ENCODE measurements around the gene RPL21.
"Not testable (repeated sequence)": the region's sequence is repeated elsewhere in the genome, so short reads cannot be mapped to it uniquely, and the experiment has no call there.

RPL21 gene

DNA sequence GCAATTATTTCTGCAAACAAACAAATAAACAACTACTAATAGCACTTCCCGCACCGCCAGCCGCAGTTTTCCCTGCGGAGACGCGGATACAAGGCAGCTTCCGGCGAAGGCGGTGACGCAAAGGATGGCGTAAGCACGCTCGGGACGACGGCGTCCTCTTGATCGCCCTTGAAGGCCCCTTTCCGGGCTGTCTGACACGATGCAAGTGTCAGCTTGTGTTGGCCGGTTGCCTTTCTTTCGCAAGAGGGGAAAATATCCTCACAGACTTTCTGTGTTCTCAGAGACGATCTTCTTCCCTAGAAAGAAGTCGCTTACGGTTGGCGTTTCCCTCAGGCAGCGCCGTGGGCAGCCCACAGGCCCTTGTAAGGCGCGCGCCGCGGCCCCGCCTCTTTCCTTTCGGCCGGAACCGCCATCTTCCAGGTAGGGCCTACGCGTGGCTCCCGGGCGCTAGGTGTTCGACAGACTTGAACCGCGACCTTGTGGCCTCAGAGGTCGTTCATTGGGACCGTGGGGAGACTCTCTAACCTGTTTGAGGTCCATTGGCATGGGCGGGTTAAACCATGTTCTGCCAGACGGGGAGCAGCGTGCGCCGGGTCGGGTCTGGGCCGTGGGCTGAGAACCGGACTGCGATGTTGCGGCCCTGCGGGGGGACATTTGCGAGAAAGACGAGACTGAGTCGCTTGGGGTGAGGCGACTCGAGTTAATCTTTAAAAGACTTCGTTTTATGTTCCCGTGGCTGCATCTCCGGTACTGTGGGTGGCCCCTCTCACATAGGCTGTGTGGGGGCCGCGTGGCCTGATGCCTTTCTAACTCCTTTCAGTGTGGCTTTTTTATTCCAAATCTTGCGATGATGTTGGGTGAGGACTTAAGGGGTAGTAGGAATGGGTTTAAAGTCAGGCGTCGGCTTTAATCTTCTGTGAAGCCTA lies at the start of gene RPL21:
Gene RPL21 (plus strand): TSS at position 393 of the 926 bp plus-strand sequence. CDS start 2,219 bp downstream, outside the sequence.
- peak; percentile 96 for DNase-seq

DNA sequence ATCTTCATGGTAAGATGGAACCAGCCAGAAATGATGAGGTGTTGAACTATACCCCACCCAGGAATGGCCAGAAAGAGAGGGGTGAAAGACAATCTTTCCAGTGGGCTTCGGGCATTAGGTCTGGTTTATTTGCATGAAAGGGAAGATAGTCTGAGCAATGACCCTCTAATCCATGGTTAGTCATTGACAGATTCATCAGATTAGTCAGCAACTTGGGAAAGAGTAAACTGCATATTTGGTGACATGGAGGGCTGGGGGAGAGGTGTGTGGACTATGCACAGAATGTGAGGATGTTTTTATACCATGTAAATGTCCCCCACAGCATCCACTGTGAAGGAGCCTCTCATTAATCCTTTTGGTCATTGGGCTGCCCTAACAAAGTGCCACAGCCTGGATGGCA lies 49.7 kb upstream of the RPL21 start:
- DNase-seq: peak; percentile 40

DNA sequence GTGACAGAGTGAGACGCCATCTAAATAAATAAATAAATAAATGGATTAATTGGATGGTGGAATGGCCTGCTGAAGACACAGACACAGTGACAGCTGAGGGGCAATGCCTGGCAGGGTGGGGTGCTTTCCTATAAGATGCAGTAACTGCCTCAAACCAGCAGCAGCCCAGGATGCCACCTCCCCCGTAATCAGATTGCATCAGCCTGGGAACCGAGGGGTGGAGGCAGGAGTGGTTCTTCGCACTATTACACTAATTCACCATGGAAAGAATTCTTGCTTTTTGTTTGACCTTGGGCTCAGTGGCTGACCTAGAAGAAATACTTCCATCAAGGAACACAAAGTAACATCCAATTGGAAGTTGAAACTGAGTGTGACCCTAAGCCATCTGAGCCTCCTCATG lies 48.2 kb upstream of the RPL21 start:
- no peak for DNase-seq

DNA sequence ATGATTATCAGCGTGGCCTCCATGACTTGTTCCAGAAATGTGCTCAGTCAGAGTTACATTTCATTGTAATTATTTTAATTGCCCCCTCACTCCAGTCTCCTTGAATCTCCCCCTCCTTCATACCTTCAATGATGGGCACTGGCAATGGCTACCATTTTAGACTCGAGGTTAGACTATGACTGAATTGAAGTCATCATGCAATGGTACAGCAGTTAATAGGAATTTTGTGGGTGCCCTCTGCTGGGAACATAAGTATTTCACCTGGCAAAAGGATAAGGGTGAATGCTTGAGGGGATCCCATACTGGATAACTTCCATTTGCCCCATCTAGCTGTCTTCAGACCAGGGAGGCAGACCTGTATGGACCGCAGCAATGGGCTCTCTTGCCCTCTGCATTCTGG lies 47.5 kb upstream of the RPL21 start:
- DNase-seq: no peak

DNA sequence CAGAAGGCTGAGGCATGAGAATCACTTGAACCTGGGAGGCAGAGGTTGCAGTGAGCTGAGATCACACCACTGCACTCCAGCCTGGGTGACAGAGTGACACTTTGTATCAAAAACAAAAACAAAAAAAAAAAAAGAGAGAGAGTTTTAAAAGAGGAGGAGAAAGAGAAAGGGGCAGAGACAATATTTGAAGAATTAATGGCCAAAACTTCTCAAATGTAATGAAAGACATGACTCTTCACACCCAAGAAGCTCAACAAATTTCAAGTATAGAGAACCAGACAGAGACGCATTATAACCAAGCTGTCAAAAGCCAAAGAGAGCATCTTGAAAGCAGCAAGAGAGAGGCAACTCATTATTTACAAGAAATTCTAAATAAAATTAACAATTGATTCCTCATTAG lies 42.8 kb upstream of the RPL21 start:
- no peak for DNase-seq

DNA sequence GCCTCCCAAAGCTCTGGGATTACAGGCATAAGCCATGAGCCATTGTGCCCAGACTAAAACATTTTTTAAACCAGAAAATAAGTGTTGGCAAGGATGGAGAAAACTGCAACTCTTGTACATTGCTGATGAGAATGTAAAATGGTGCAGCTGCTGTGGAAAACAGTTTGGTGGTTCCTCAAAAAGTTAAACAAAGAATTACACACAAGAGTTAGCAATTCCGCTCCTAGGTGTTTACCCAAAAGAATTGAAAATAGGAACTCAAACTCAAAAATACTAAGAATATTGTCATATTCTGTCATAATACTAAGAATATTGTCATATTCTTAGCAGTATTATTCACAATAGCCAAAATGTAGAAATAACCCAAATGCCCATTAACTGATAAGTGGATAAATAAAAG lies 40.1 kb upstream of the RPL21 start:
- DNase-seq: no peak

DNA sequence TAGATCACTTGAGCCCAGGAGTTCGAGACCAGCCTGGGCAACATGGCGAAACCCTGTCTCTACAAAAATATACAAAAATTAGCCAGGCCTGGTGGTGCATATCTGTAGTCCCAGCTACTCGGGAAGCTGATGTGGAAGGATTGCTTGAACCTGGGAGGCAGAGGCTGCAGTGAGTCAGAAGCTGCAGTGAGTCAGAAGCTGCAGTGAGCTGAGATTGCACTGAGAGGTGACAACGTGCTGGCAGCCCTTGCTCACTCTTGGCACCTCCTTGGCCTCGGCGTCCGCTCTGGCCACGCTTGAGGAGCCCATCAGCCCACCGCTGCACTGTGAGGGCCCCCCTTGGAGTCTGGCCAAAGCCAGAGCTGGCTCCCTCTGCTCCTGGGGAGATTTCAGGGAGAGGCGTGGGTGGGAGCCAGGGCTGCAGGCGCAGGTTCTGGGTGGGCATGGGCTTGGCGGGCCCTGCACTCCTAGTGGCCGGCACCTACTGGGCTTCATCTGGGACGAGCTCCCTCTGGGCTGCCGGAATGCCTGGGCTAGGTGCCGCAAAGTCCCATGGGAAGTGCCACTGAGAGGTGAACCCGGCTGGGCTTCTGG lies 39.5 kb upstream of the RPL21 start:
- DNase-seq: peak; percentile 75

DNA sequence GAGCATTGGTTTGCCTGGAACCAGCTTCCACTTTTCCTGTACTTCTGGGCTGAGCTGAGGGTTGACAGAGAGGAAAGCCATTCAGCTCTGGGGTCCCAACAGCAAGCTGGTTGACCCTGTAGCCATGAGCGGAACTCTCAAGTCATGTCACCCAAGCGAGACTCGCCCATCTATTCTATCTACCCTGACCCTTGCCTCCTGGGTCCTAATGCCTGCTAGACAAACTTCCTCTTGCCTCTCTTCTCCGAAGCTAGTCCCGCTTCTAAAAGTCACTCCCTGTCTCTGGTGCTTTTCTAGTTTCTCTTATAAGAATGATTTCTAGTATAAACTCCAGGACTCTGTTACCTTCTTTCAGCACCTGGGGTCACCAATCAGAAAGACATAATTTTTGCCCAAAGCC lies 38.0 kb upstream of the RPL21 start:
- not testable (repeated sequence) for DNase-seq

DNA sequence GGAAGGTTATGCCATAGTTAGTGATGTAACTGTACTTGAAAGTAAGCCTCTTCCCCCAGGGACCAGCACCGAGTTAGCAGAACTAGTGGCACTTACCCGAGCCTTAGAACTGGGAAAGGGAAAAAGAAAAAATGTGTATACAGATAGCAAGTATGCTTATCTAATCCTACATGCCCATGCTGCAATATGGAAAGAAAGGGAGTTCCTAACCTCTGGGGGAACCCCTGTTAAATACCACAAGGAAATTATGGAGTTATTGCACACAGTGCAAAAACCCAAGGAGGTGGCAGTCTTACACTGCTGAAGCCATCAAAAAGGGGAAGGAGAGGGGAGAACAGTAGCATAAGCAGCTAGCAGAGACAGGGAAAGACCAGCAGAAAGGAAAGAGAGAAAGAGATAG lies 33.6 kb upstream of the RPL21 start:
- not testable (repeated sequence) for DNase-seq

DNA sequence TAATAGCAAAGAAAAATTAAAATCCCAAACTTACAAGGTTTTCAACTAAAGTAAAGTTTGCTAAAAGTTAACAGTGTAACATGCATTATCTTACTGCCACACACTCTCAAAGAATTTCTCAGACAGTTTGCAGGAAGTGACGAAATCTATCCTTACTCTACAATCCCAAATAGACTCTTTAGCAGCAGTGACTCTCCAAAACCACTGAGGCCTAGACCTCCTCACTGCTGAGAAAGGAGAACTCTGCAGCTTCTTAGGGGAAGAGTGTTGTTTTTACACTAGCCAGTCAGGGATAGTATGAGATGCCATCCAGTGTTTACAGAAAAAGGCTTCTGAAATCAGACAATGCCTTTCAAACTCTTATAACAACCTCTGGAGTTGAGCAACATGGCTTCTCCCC lies 32.5 kb upstream of the RPL21 start:
- DNase-seq: not testable (repeated sequence)

DNA sequence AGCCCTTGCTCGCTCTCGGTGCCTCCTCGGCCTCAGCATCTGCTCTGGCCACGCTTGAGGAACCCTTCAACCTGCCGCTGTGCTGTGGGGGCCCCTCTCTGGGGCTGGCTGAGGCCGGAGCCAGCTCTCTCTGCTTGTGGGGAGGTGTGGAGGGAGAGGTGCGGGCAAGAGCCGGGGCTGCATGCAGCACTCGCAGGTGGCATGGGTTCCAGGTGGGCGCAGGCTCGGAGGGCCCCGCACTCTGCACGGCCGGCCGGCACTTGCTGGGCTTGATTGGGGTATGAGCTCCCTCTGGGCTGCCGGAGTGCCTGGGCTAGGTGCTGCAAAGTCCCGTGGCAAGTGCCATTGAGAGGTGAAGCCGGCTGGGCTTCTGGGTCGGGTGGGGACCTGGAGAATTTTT lies 31.7 kb upstream of the RPL21 start:
- DNase-seq: no peak

DNA sequence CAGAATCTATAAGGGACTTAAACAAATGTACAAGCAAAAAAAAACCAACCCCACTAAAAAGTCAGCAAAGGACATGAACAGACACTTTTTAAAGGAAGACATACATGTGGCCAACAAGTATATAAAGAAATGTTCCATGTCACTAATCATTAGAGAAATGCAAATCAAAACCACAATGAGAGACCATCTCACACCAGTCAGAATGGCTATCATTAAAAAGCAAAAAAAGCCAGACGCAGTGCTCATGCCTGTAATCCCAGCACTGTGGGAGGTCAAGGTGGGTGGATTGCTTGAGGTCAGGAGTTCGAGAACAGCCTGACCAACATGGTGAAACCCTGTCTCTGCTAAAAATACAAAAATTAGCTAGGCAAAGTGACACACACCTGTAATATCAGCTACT lies 29.3 kb upstream of the RPL21 start:
- DNase-seq: not testable (repeated sequence)

DNA sequence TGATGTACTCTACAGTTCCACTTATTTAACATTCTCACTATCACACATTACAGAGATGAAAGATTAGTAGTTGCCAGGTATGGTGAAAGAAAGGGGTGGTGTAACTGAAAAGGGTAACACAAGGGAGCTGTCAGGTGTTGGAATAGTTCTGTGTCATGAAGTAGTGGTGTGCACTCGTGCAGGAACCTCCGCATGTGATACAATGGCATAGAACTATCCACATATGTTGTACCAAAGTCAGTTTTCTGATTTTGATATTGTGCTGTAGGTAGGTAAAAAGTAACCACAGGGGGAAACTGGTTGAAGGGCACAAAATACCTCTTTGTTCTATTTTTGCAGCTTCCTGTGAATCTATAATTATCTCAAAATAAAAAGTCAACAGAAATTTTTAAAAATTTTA lies 24.4 kb upstream of the RPL21 start:
- no peak for DNase-seq

DNA sequence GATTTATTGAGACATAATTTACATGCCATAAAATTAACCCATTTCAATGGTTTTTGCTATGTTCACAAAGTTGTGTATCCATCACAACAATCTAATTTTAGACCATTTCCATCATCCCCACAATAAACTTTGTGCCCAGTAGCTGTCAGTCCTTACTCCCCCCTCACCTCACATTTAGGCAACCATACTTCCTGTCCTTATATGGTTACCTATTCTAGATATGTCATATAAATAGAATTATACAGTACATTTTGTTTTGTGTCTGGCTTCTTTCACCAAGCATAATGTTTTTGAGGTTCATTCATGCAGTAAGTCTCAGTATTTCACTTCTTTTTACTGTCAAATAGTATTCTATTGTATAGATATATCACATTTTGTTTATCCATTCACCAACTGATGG lies 23.2 kb upstream of the RPL21 start:
- DNase-seq: no peak

DNA sequence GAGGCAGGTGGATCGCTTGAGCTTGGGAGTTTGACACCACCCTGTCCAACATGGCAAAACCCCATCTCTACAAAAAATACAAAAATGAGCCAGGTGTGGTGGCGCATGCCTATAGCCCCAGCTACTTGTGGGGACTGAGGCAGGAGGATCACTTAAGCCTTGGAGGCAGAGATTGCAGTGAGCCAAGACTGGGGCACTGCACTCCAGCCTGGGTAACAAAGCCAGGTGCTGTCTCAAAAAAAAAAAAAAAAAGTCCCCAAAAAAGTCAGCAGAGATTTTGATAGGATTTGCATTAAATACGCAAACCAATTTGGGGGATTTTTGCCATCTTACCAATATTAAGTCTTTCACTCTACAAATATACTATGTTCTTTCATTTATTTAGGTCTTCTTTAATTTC lies 21.7 kb upstream of the RPL21 start:
- no peak for DNase-seq

DNA sequence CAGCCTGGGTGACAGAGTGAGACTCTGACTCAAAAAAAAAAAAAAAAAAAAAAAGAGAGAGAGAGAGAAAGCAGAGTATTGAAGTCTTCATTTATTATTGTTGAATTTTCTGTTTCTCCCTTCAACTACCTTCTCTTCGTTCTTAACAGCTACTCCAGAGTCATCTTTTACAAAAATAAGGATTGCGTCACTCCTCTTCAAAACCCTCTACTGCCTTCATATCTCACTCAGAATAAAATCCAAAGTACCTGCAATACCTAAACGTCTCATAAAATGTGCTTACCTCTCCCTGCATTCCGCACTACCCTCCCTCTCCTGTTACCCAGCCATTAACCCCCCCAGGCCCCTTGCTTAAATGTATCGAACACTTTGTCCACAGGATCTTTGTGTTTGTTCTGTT lies 17.4 kb upstream of the RPL21 start:
- DNase-seq: no peak

DNA sequence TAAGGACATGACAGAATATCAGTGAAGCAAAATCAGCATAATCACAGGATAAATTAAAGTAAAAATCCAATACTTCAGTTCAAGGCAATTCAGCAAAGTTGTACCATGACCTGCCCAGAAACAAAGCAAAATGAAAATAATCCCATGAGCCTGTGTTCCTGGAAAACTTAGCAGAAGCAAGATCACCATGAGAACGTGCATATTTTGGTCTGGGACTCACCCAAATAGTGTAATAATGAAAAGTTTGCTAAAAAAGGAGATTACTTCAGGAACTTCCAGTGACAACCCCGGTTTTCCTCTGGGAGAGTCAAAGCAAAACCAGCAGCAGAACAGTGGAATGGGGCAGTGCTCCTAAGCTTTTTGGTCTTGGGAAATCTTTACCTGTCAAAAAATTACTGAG lies 14.9 kb upstream of the RPL21 start:
- no peak for DNase-seq

DNA sequence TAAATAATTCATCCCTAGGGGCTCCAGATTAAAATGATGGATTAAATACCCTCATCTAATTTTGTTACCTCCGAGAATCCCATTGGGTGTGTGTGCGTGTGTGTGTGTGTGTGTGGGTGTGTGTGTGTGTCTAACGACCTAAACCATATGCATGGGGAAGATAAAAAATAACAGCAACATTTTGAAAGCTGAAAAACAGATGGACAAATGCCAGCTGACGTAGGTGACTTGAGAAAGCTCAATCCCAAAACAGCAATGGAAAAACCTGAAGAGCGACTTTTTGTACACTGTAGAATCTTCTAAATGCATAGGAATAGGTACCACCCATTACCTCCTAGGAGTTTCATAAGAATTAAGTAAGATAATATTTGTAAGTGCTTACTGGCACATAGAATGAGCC lies 8.7 kb upstream of the RPL21 start:
- no peak for DNase-seq

DNA sequence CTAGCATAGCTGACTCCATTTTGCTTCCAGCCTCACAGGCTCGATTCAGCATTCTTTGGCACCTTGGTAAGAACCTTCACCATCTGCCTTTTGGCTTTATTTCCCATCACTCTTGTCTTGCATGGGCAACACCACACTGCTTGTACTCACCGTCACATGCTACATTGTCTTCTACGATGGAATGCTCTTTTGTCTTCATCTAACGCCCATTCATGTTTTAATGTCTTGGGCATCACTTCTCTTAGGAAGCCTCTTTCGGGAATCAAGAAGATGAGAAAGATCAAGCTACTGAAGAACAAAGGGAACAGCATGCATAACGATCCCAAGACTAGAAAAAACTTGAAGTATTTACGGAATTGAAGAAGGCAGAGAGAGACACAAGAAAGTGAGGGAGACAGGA lies 5.7 kb upstream of the RPL21 start:
- no peak for DNase-seq

DNA sequence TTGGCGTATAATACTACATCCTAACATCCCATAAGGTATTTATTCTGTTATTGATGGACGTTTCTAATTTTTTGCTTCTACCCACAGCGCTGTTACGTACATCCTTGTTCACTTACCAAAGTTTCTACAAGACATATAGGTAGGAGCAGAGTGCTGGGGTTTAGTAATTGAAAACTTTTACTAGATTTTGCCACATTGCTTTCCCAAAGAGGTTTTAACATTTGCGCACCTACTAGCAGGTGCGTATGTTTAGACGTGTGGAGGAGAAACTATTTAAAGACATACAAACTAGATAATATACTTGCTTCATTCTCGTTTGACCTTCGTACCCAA lies 559 bp upstream of the RPL21 start:
- no peak for DNase-seq

DNA sequence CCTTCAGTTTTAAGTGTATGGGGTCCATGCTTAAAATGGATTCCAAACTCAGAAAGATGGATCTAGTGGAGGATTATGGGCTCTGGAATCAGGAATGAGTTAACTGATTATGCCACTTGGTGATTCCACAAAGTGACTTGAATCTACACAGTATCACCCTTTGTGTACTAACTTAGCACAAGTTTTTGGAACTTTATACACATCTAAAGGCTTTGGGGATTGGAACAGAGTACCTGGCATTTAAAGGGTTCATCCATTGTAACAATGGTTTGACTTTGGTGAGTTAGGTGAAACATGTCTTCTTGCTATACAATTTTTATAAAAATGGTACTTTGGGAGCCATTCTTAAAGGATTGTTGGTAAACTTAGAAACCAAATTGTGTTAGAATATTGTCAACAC lies 1.1 kb downstream of the RPL21 start:
- DNase-seq: no peak

DNA sequence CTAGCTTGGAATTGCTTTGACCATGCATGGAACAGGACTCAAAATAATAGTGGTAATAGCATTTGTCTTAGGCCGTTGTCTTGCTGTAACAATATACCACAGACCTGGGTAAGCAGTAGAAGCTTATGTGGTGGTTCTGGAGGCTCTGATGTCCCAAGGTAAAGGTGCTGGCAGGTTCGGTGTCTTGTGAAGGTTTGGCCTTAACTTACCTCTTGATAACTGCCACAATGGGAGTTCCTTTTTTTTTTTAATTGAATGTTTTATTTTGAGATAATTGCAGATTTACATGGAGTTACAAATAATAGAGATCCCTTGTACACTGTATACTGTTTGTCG lies 5.8 kb downstream of the RPL21 start:
- no peak for DNase-seq

DNA sequence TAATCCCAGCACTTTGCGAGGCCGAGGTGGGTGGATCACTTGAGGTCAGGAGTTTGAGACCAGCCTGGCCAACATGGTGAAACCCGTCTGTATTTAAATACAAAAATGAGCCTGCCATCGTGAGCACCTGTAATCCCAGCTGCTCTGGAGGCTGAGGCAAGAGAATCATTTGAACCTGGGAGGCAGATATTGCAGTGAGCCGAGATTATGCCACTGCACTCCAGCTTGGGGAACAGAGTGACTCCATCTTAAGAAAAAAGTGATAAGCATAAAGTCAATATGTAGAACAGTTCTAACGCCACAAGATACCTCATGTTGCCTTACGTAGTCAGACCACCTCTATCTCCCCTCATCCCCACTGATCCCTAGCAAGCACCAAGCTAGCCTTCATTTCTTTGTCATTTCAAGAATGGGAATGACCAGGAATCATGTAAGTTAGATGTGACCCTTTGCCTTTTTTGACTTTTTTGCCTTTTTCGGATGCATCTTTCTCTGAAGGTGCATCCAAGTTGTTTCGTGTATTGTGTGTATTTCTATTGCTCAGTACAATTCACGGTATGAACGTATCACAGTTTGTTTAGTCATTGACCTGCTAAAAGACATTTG lies 6.4 kb downstream of the RPL21 start:
- DNase-seq: no peak

DNA sequence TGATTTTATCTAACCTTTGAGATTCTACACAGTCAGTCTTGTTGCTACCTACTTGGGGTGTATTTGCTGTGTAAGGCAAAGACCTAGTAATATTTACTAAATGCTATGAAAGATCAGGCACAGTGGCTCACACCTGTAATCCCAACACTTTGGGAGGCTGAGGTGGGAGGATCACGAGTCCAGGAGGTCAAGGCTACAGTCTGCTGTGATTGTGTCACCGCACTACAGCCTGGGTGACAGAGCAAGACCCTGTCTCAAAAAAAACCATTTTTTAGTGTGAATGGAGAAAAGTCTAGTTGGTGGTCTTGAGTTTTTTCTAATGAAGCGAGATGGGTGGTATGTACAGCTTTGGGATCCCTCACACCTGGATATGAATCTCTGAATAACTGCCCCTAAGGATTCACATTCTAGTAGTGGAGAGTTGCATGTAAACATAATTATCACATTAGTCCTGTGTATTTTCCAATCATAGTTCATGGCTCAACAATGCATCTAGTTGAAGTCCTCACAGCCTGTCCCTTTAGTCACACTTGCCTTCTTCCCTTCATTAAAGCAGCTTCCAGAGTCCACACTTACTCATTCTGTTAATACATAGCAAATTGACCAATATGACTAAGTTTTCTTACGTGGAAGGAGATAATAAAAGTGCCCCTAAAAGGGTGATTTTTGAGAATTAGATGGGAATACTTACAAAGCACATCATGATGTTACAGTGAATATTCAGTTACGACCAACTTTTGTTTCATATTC lies 7.5 kb downstream of the RPL21 start:
- DNase-seq: no peak
